UCSD-AML1 (cell line): ENCODE results near the gene CFAP157.
A peak's percentile ranks its signal among the peaks of the same experiment; 100 is the strongest.

Source experiments
- DNase-seq: peaks from one replicate; lab custom pipeline; 2025; ENCODE audit not compliant: unreplicated experiment; lab: John Stamatoyannopoulos, UW

Gene CFAP157

GRCh38 chr9:127758843-127759242 is 52.1 kb downstream of the CFAP157 start:
- DNase-seq: no peak

DNA sequence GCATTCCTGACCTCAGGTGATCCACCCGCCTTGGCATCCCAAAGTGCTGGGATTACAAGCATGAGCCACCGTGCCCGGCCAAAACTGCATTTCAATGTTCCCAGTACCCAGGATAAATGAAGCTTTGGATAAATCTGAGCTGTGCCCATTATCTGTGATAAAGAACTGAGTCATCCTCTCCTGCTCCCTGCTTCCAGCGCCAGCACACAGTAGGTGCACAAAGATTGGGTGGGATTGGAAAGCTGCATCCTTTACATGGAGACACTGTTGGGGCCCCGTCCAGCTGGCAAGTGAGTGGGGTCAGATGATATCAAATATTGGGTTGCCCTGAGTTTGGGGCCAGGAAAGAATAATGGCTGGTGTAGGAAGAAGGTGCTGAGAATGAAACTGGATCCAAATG is 54.3 kb downstream of the CFAP157 start:
- DNase-seq: no peak

GRCh38 chr9:127761491-127761956 is 54.7 kb downstream of the CFAP157 start:
- DNase-seq: no peak

DNA sequence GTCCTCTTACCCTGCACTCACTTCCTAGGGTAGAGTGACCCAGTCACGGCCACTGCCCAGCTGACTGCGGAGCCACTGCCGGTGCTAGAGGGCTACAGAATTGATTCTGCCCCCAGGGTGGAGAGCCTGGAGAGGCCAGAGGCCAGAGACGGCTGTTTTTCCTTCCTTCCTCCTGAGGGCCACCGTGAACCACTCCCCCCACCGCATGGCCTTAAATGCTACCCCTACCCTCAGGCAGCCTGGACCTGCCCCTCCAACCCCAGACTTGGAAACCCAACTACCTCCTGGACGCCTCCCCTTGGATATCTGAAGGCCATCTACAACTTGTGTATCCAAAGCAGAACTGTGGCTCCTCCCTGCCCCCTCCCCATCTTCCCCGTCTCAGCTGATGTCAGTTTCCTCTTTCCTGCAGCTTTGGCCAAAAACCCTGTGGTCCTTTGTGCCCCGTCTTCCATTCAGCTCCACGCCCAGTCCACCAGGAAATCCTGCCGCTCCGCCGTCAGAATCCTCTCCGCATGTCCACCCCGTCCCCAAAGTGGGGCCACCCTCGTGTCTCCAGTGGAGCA is 55.4 kb downstream of the CFAP157 start:
- DNase-seq: peak; percentile 63

- DNase-seq: peak; percentile 73
Observed at GRCh38 chr9:127763918-127764384, 57.2 kb downstream of the CFAP157 start.

DNA sequence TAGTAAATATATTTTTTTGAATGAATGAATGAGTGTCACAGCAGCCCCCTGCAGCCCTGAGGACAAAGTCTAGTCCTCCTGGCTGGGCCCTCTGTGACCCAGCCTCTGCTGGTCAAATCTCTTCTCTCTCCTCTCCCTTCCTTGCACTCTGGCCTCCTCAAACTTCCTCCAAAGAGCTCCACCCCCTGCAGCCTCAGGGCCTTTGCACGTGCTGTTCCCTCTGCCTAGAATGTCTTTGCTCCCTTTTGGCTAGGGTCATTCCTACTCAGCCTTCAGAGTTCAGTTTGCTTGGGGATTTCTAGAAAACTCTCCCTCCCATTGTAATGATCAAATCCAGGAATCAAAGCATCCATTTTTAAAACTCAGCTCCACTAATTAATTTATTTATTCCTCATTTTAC is 58.6 kb downstream of the CFAP157 start:
- DNase-seq: no peak
